BLaER1 (cell line): ENCODE results near the gene ANK3.

Source experiments
- H3K27ac ChIP-seq: shearing (Covaris generic); formaldehyde crosslinking; 2 replicates; pipeline ENCODE4 v1.8.1; 2022
- H3K27me3 ChIP-seq: shearing (Covaris generic); formaldehyde crosslinking; 2 replicates; pipeline ENCODE4 v1.8.1; 2022
- H3K36me3 ChIP-seq: shearing (Covaris generic); formaldehyde crosslinking; 2 replicates; pipeline ENCODE4 v1.8.1; 2022
- H3K4me1 ChIP-seq: shearing (Covaris generic); formaldehyde crosslinking; 2 replicates; pipeline ENCODE4 v1.8.1; 2022
- H3K4me2 ChIP-seq: shearing (Covaris generic); formaldehyde crosslinking; 2 replicates; pipeline ENCODE4 v1.8.1; 2022
- H3K4me3 ChIP-seq: shearing (Covaris generic); formaldehyde crosslinking; 2 replicates; pipeline ENCODE4 v1.8.1; 2022
- H3K9ac ChIP-seq: shearing (Covaris generic); formaldehyde crosslinking; 2 replicates; pipeline ENCODE4 v1.8.1; 2022
- H3K9me3 ChIP-seq: shearing (Covaris generic); formaldehyde crosslinking; 2 replicates; pipeline ENCODE4 v1.8.1; 2022
- H4K20me1 ChIP-seq: shearing (Covaris generic); formaldehyde crosslinking; 2 replicates; pipeline ENCODE4 v1.8.1; 2022
- Cebpa-rat ChIP-seq: shearing (Covaris generic); IDR thresholded peaks from 2 replicates; pipeline ENCODE4 v1.8.1; 2022

ANK3 gene

GRCh38 chr10:60314069-60314940 lies 75.4 kb downstream of the ANK3 start:
- H3K36me3 ChIP-seq, result no peaks in the 10 kb centered on the region
- no peak overlapping the region for H3K27ac ChIP-seq
- no peaks in the 10 kb centered on the region for H3K9me3 ChIP-seq
- H3K27me3 ChIP-seq, result no peaks in the 10 kb centered on the region
- no peak overlapping the region for H3K4me3 ChIP-seq
- H3K9ac ChIP-seq, result no peak overlapping the region
- no peak for TF ChIP-seq Cebpa-rat
- H4K20me1 ChIP-seq, result no peaks in the 10 kb centered on the region
- no peaks in the 10 kb centered on the region for H3K4me1 ChIP-seq
- no peak overlapping the region for H3K4me2 ChIP-seq

GRCh38 chr10:60313589-60313952 lies 76.1 kb downstream of the ANK3 start:
- Histone ChIP-seq H3K27me3 (no peaks in the 10 kb centered on the region), H3K4me1 (no peaks in the 10 kb centered on the region), H3K9me3 (no peaks in the 10 kb centered on the region), H3K4me3 (no peak overlapping the region), H4K20me1 (no peaks in the 10 kb centered on the region), H3K36me3 (no peaks in the 10 kb centered on the region), H3K4me2 (no peak overlapping the region), H3K9ac (no peak overlapping the region), H3K27ac (no peak overlapping the region)
- no peak for TF ChIP-seq Cebpa-rat

GRCh38 chr10:60312818-60313588 lies 76.7 kb downstream of the ANK3 start:
- H3K9ac ChIP-seq, result no peak overlapping the region
- H3K4me3 ChIP-seq, result no peak overlapping the region
- no peaks in the 10 kb centered on the region for H3K4me1 ChIP-seq
- no peaks in the 10 kb centered on the region for H3K36me3 ChIP-seq
- no peak overlapping the region for H3K4me2 ChIP-seq
- H3K9me3 ChIP-seq, result no peaks in the 10 kb centered on the region
- no peaks in the 10 kb centered on the region for H3K27me3 ChIP-seq
- H3K27ac ChIP-seq, result no peak overlapping the region
- no peak for TF ChIP-seq Cebpa-rat
- no peaks in the 10 kb centered on the region for H4K20me1 ChIP-seq

GRCh38 chr10:60311821-60312220 lies 77.9 kb downstream of the ANK3 start:
- no peaks in the 10 kb centered on the region for H3K9me3 ChIP-seq
- H3K4me1 ChIP-seq, result no peaks in the 10 kb centered on the region
- H3K4me3 ChIP-seq, result no peak overlapping the region
- no peak for TF ChIP-seq Cebpa-rat
- H3K4me2 ChIP-seq, result no peak overlapping the region
- H3K36me3 ChIP-seq, result no peaks in the 10 kb centered on the region
- H3K27ac ChIP-seq, result no peak overlapping the region
- H4K20me1 ChIP-seq, result no peaks in the 10 kb centered on the region
- H3K27me3 ChIP-seq, result no peaks in the 10 kb centered on the region
- no peak overlapping the region for H3K9ac ChIP-seq

GRCh38 chr10:60310740-60311139 lies 78.9 kb downstream of the ANK3 start:
- no peaks in the 10 kb centered on the region for H3K4me1 ChIP-seq
- no peak overlapping the region for H3K4me2 ChIP-seq
- H3K9ac ChIP-seq, result no peak overlapping the region
- H3K36me3 ChIP-seq, result no peaks in the 10 kb centered on the region
- H3K27ac ChIP-seq, result no peak overlapping the region
- H3K9me3 ChIP-seq, result no peaks in the 10 kb centered on the region
- no peak for TF ChIP-seq Cebpa-rat
- H3K4me3 ChIP-seq, result no peak overlapping the region
- no peaks in the 10 kb centered on the region for H4K20me1 ChIP-seq
- H3K27me3 ChIP-seq, result no peaks in the 10 kb centered on the region

- Histone ChIP-seq H3K4me2 (no peak overlapping the region), H3K4me1 (no peaks in the 10 kb centered on the region), H3K9ac (no peak overlapping the region), H4K20me1 (no peaks in the 10 kb centered on the region), H3K27me3 (no peaks in the 10 kb centered on the region), H3K36me3 (no peaks in the 10 kb centered on the region), H3K9me3 (no peaks in the 10 kb centered on the region), H3K27ac (no peak overlapping the region), H3K4me3 (no peak overlapping the region)
- TF ChIP-seq Cebpa-rat, result no peak
These were observed 79.8 kb downstream of the ANK3 start for GRCh38 chr10:60309891-60310290.

- H3K27me3 ChIP-seq, result no peaks in the 10 kb centered on the region
- H3K9ac ChIP-seq, result no peak overlapping the region
- no peaks in the 10 kb centered on the region for H4K20me1 ChIP-seq
- TF ChIP-seq Cebpa-rat, result no peak
- H3K4me1 ChIP-seq, result no peaks in the 10 kb centered on the region
- H3K4me2 ChIP-seq, result no peak overlapping the region
- H3K27ac ChIP-seq, result no peak overlapping the region
- H3K9me3 ChIP-seq, result no peaks in the 10 kb centered on the region
- H3K4me3 ChIP-seq, result no peak overlapping the region
- no peaks in the 10 kb centered on the region for H3K36me3 ChIP-seq
These were observed 80.3 kb downstream of the ANK3 start for GRCh38 chr10:60309371-60309770.

GRCh38 chr10:60305380-60305892 lies 84.2 kb downstream of the ANK3 start:
- Histone ChIP-seq H4K20me1 (no peaks in the 10 kb centered on the region), H3K27me3 (no peaks in the 10 kb centered on the region), H3K4me3 (no peak overlapping the region), H3K4me2 (no peak overlapping the region), H3K4me1 (no peaks in the 10 kb centered on the region), H3K9ac (no peak overlapping the region), H3K9me3 (no peaks in the 10 kb centered on the region), H3K36me3 (no peaks in the 10 kb centered on the region), H3K27ac (no peak overlapping the region)
- no peak for TF ChIP-seq Cebpa-rat

- Histone ChIP-seq H3K4me3 (no peak overlapping the region), H3K9me3 (no peaks in the 10 kb centered on the region), H3K27ac (no peak overlapping the region), H3K36me3 (no peaks in the 10 kb centered on the region), H3K27me3 (no peaks in the 10 kb centered on the region), H3K4me2 (no peak overlapping the region), H3K9ac (no peak overlapping the region), H4K20me1 (no peaks in the 10 kb centered on the region), H3K4me1 (no peaks in the 10 kb centered on the region)
- TF ChIP-seq Cebpa-rat, result no peak
These were observed 84.8 kb downstream of the ANK3 start for GRCh38 chr10:60304829-60305379.

- no peaks in the 10 kb centered on the region for H3K36me3 ChIP-seq
- no peak overlapping the region for H3K9ac ChIP-seq
- no peaks in the 10 kb centered on the region for H3K9me3 ChIP-seq
- no peaks in the 10 kb centered on the region for H3K4me1 ChIP-seq
- H3K27me3 ChIP-seq, result no peaks in the 10 kb centered on the region
- no peak overlapping the region for H3K4me2 ChIP-seq
- H3K27ac ChIP-seq, result no peak overlapping the region
- H3K4me3 ChIP-seq, result no peak overlapping the region
- TF ChIP-seq Cebpa-rat, result no peak
- no peaks in the 10 kb centered on the region for H4K20me1 ChIP-seq
These were observed 85.9 kb downstream of the ANK3 start for GRCh38 chr10:60303778-60304177.
